WTC11 (cell line): Measurements from ENCODE around the gene ATP6AP1. TPM values are rescaled to one million over a fixed set of nuclear protein-coding genes. Genes with fewer than 3 reads are reported as not detected.

Source experiments
- ATAC-seq: fragments of 200-7000 bp; cut with Tn5 transposase; 2 replicates; pipeline ENCODE4 v1.10.0; 2021; ENCODE audit warnings: mild to moderate bottlenecking, moderate library complexity
- CTCF ChIA-PET: fragments of 300-600 bp; sonication (Branson Sonifier 250); formaldehyde crosslinking; loops from one replicate; lab custom pipeline; 2021; ENCODE audit warnings: antibody characterized with exemption; lab: Charles Lee
- POLR2A ChIA-PET: fragments of 350-600 bp; sonication (Branson Sonifier 250); formaldehyde crosslinking; loops from one replicate; lab custom pipeline; 2021; ENCODE audit warnings: antibody characterized with exemption; lab: Charles Lee
- DNase-seq: peaks from one replicate; pipeline ENCODE4 v3.0.0; 2021; ENCODE audit warnings: low spot score
- H3K27ac Mint-ChIP-seq: 2 replicates; pipeline ENCODE4 v1.8.0; 2021; ENCODE audit warnings: mixed read lengths
- H3K27me3 Mint-ChIP-seq: 2 replicates; pipeline ENCODE4 v1.8.0; 2021; ENCODE audit warnings: low read depth, mild to moderate bottlenecking, moderate library complexity, mixed read lengths
- H3K36me3 Mint-ChIP-seq: 2 replicates; pipeline ENCODE4 v1.8.0; 2021; ENCODE audit warnings: mixed read lengths
- H3K4me1 Mint-ChIP-seq: 2 replicates; pipeline ENCODE4 v1.8.0; 2022; ENCODE audit warnings: mixed read lengths
- H3K4me3 Mint-ChIP-seq: 2 replicates; pipeline ENCODE4 v1.8.0; 2021; ENCODE audit warnings: mild to moderate bottlenecking, moderate library complexity, mixed read lengths
- H3K9me3 Mint-ChIP-seq: 2 replicates; pipeline ENCODE4 v1.8.0; 2021; ENCODE audit warnings: mixed read lengths
- AR ChIP-seq: fragments of 250-450 bp; sonication (Bioruptor Pico); IDR thresholded peaks from 2 replicates; pipeline ENCODE4 v1.9.0; 2021; ENCODE audit warnings: mild to moderate bottlenecking
- ERG ChIP-seq: fragments of 250-450 bp; sonication (Bioruptor Pico); IDR thresholded peaks from 2 replicates; pipeline ENCODE4 v1.8.0; 2021; ENCODE audit warnings: mild to moderate bottlenecking
- FOXP4 ChIP-seq: sonication (generic); formaldehyde crosslinking; IDR thresholded peaks from 2 replicates; pipeline ENCODE4 v1.8.0; 2022; ENCODE audit warnings: mild to moderate bottlenecking, missing genetic modification reagents
- GABPB1 ChIP-seq: sonication (generic); formaldehyde crosslinking; IDR thresholded peaks from 2 replicates; pipeline ENCODE4 v1.8.1; 2023; ENCODE audit warnings: mild to moderate bottlenecking, missing genetic modification reagents
- GTF2I ChIP-seq: fragments of 250-450 bp; sonication (Bioruptor Pico); conservative IDR thresholded peaks from 2 replicates; pipeline ENCODE4 v1.4.0; 2021; ENCODE audit warnings: mild to moderate bottlenecking
- IRF2 ChIP-seq: sonication (generic); formaldehyde crosslinking; IDR thresholded peaks from 2 replicates; pipeline ENCODE4 v1.8.0; 2022; ENCODE audit warnings: low read depth, missing genetic modification reagents, borderline replicate concordance
- KAT7 ChIP-seq: sonication (generic); formaldehyde crosslinking; IDR thresholded peaks from 2 replicates; pipeline ENCODE4 v1.8.1; 2023; ENCODE audit warnings: missing genetic modification reagents, mild to moderate bottlenecking, borderline replicate concordance
- MXD4 ChIP-seq: fragments of 250-450 bp; sonication (Bioruptor Pico); IDR thresholded peaks from 2 replicates; pipeline ENCODE4 v1.8.0; 2021; ENCODE audit warnings: mild to moderate bottlenecking, moderate library complexity, borderline replicate concordance
- NFE2L1 ChIP-seq: sonication (generic); formaldehyde crosslinking; IDR thresholded peaks from 2 replicates; pipeline ENCODE4 v1.8.1; 2023; ENCODE audit warnings: missing genetic modification reagents
- NR3C1 ChIP-seq: sonication (generic); formaldehyde crosslinking; conservative IDR thresholded peaks from 2 replicates; pipeline ENCODE4 v1.8.1; 2023; ENCODE audit warnings: low read depth, mild to moderate bottlenecking, missing genetic modification reagents
- PREB ChIP-seq: sonication (generic); formaldehyde crosslinking; IDR thresholded peaks from 2 replicates; pipeline ENCODE4 v1.8.1; 2022; ENCODE audit warnings: mild to moderate bottlenecking, missing genetic modification reagents, moderate library complexity, borderline replicate concordance
- PRRX2 ChIP-seq: fragments of 250-450 bp; sonication (Bioruptor Pico); IDR thresholded peaks from 2 replicates; pipeline ENCODE4 v1.8.0; 2021; ENCODE audit warnings: mild to moderate bottlenecking
- RELA ChIP-seq: sonication (generic); formaldehyde crosslinking; IDR thresholded peaks from 2 replicates; pipeline ENCODE4 v1.8.1; 2022; ENCODE audit warnings: missing genetic modification reagents, mild to moderate bottlenecking, borderline replicate concordance
- SMAD4 ChIP-seq: sonication (generic); formaldehyde crosslinking; IDR thresholded peaks from 2 replicates; pipeline ENCODE4 v1.8.0; 2022; ENCODE audit warnings: mild to moderate bottlenecking, missing genetic modification reagents
- SOX15 ChIP-seq: fragments of 250-450 bp; sonication (Bioruptor Pico); IDR thresholded peaks from 2 replicates; pipeline ENCODE4 v1.9.0; 2021; ENCODE audit warnings: mild to moderate bottlenecking
- ZBTB43 ChIP-seq: sonication (generic); formaldehyde crosslinking; IDR thresholded peaks from 2 replicates; pipeline ENCODE4 v1.8.1; 2023; ENCODE audit warnings: mild to moderate bottlenecking, missing genetic modification reagents
- ZNF121 ChIP-seq: sonication (generic); formaldehyde crosslinking; IDR thresholded peaks from 2 replicates; pipeline ENCODE4 v1.8.0; 2023; ENCODE audit warnings: missing genetic modification reagents
- ZNF232 ChIP-seq: sonication (generic); formaldehyde crosslinking; IDR thresholded peaks from 2 replicates; pipeline ENCODE4 v1.8.0; 2022; ENCODE audit warnings: mild to moderate bottlenecking, missing genetic modification reagents
- ZNF263 ChIP-seq: sonication (generic); formaldehyde crosslinking; IDR thresholded peaks from 2 replicates; pipeline ENCODE4 v1.8.1; 2022; ENCODE audit warnings: low read depth, mild to moderate bottlenecking, moderate library complexity, missing genetic modification reagents
- ZNF281 ChIP-seq: sonication (generic); formaldehyde crosslinking; IDR thresholded peaks from 2 replicates; pipeline ENCODE4 v1.8.0; 2023; ENCODE audit warnings: mild to moderate bottlenecking, missing genetic modification reagents
- ZNF423 ChIP-seq: fragments of 250-450 bp; sonication (Bioruptor Pico); IDR thresholded peaks from 2 replicates; pipeline ENCODE4 v2.1.2; 2022; ENCODE audit warnings: mild to moderate bottlenecking, moderate library complexity
- total RNA-seq: library from RNA; stranded (reverse); gene quantifications from 3 replicates; pipeline ENCODE4 v1.2.3, GENCODE V29; 2021

The ATP6AP1 gene
- total RNA-seq, 1 experiment from 2014 or later, result 43.9 TPM

GRCh38 chrX:154470434-154470833 lies 42.0 kb downstream of the ATP6AP1 start (continued):
- TF ChIP-seq AR (CRISPR knock-in tag), result no peak
- no peak for TF ChIP-seq SMAD4 (CRISPR knock-in tag)
- TF ChIP-seq ZNF121 (CRISPR knock-in tag), result no peak
- no peak for TF ChIP-seq ZNF263 (CRISPR knock-in tag)
- TF ChIP-seq GABPB1 (CRISPR knock-in tag), result no peak
- no peak for TF ChIP-seq NR3C1 (CRISPR knock-in tag)
- TF ChIP-seq ZNF232 (CRISPR knock-in tag), result no peak
- no peak for TF ChIP-seq PRRX2 (CRISPR knock-in tag)
- TF ChIP-seq IRF2 (CRISPR knock-in tag), result no peak
- no peak for TF ChIP-seq ZNF281 (CRISPR knock-in tag)

GRCh38 chrX:154470914-154471568 lies 42.6 kb downstream of the ATP6AP1 start:
- Mint-ChIP-seq H3K4me3 (no peak overlapping the region), H3K27me3 (peaks cover 2% of the 10 kb centered on the region; the same call in 1 of the 2 replicates), H3K27ac (no peak overlapping the region), H3K4me1 (no peaks in the 10 kb centered on the region), H3K9me3 (no peaks in the 10 kb centered on the region), H3K36me3 (peaks cover 2% of the 10 kb centered on the region; the same call in 1 of the 2 replicates)
- POLR2A ChIA-PET, result no interaction called here
- DNase-seq (no peak), ATAC-seq (no peak)
- CTCF ChIA-PET, result no interaction called here
- TF ChIP-seq ERG (no peak), ZBTB43 (CRISPR knock-in tag) (no peak), NFE2L1 (no peak), MXD4 (CRISPR knock-in tag) (no peak), KAT7 (CRISPR knock-in tag) (no peak), PREB (CRISPR knock-in tag) (no peak), AR (CRISPR knock-in tag) (no peak), FOXP4 (no peak), ZNF232 (CRISPR knock-in tag) (no peak), SOX15 (CRISPR knock-in tag) (no peak), GTF2I (CRISPR knock-in tag) (no peak), RELA (CRISPR knock-in tag) (no peak), ZNF423 (CRISPR knock-in tag) (no peak)
